NB4 (cell line): ENCODE measurements around the gene KRTAP4-2.

Experiments used
- CTCF ChIP-seq: IDR thresholded peaks from one replicate; pipeline ENCODE4 v1.5.1; 2012; ENCODE audit warnings: low read depth, low read length
- MAX ChIP-seq: IDR thresholded peaks from 2 replicates; pipeline ENCODE4 v1.6.1; 2011; ENCODE audit warnings: low read depth, low read length
- MYC ChIP-seq: IDR thresholded peaks from 2 replicates; pipeline ENCODE4 v1.6.1; 2011; ENCODE audit warnings: low read depth, low read length
- POLR2A ChIP-seq: IDR thresholded peaks from 2 replicates; pipeline ENCODE4 v1.6.1; 2011; ENCODE audit warnings: mild to moderate bottlenecking; ENCODE audit not compliant: insufficient read length; ENCODE audit errors: extremely low read depth

- TF ChIP-seq POLR2A (no peak), CTCF (no peak), MAX (no peak), MYC (no peak)
Observed at GRCh38 chr17:41144846-41145245, 33.2 kb downstream of the KRTAP4-2 start.
